Fibroblast of lung (primary cell): ENCODE data around the gene DZIP1L. TPM values are rescaled to one million over a fixed set of nuclear protein-coding genes. Genes with fewer than 3 reads are reported as not detected.
A peak's percentile ranks its signal among the peaks of the same experiment; 100 is the strongest.

Experiments used
- DNase-seq, 2 donors: peaks; one replicate each; pipeline versions ENCODE4 v3.0.0 to v3.0.0-alpha.2; 2010; ENCODE audit warnings: low read depth in 2 of 2
- H2AFZ ChIP-seq: 2 replicates; pipeline ENCODE4 v1.5.1; 2012; ENCODE audit warnings: low read length, control low read depth, inconsistent platforms
- H3K27ac ChIP-seq: 2 replicates; pipeline ENCODE4 v1.5.1; 2011; ENCODE audit warnings: low read length, control low read depth; ENCODE audit not compliant: insufficient read depth
- H3K27me3 ChIP-seq: 2 replicates; pipeline ENCODE4 v1.5.1; 2011; ENCODE audit warnings: mild to moderate bottlenecking, low read length; ENCODE audit not compliant: control insufficient read depth, insufficient read depth
- H3K36me3 ChIP-seq: 2 replicates; pipeline ENCODE4 v1.5.1; 2011; ENCODE audit warnings: low read length; ENCODE audit not compliant: control insufficient read depth, insufficient read depth
- H3K4me1 ChIP-seq: 2 replicates; pipeline ENCODE4 v1.5.1; 2011; ENCODE audit warnings: low read length; ENCODE audit not compliant: control insufficient read depth, insufficient read depth; ENCODE audit errors: extremely low read depth
- H3K4me2 ChIP-seq: 2 replicates; pipeline ENCODE4 v1.5.1; 2011; ENCODE audit warnings: low read length, control low read depth; ENCODE audit not compliant: insufficient read depth; ENCODE audit errors: extremely low read depth
- H3K4me3 ChIP-seq, 4 experiments: fragments of 200-600 bp in 1 of 4; sonication (generic) in 1 of 4; replicated peaks in 1 of 4; 2 replicates each; pipeline ENCODE4 v1.5.1; 2011 to 2016; ENCODE audit warnings: low read length in 4 of 4, low read depth in 3 of 4, mild to moderate bottlenecking in 3 of 4, control low read depth in 2 of 4, inconsistent platforms in 1 of 4, mixed read lengths in 1 of 4; ENCODE audit not compliant: insufficient read depth in 1 of 4; ENCODE audit errors: control extremely low read depth in 1 of 4
- H3K79me2 ChIP-seq: 2 replicates; pipeline ENCODE4 v1.5.1; 2012; ENCODE audit warnings: mild to moderate bottlenecking, low read length, inconsistent platforms; ENCODE audit not compliant: control insufficient read depth, insufficient read depth
- H3K9ac ChIP-seq: 2 replicates; pipeline ENCODE4 v1.5.1; 2011; ENCODE audit warnings: mild to moderate bottlenecking, low read length, control low read depth; ENCODE audit not compliant: insufficient read depth
- H3K9me3 ChIP-seq: 2 replicates; pipeline ENCODE4 v1.5.1; 2012; ENCODE audit warnings: low read depth, low read length; ENCODE audit not compliant: control insufficient read depth, insufficient read depth
- H4K20me1 ChIP-seq: 2 replicates; pipeline ENCODE4 v1.5.1; 2011; ENCODE audit warnings: low read length; ENCODE audit not compliant: control insufficient read depth, insufficient read depth; ENCODE audit errors: extremely low read depth
- CTCF ChIP-seq, 2 donors: IDR thresholded peaks in 1 of 2; conservative IDR thresholded peaks in 1 of 2; 1 replicate in 1 of 2; 2 replicates in 1 of 2; pipeline ENCODE4 v1.5.1; 2011 to 2012; ENCODE audit warnings: low read length in 2 of 2, control low read depth in 1 of 2, inconsistent platforms in 1 of 2, low read depth in 1 of 2, mild to moderate bottlenecking in 1 of 2
- EZH2 ChIP-seq: IDR thresholded peaks from 2 replicates; pipeline ENCODE4 v1.5.1; 2012; ENCODE audit warnings: low read length, control low read depth, mild to moderate bottlenecking; ENCODE audit errors: missing control alignments
- polyA plus RNA-seq, 2 donors: library from polyadenylated mRNA; depleted of rRNA in 1 of 2; stranded (reverse) in 1 of 2; unstranded in 1 of 2; fragments of >200 nt; gene quantifications; 2 replicates each; pipeline ENCODE4 v1.2.1, GENCODE V29; 2011 to 2012; ENCODE audit warnings: missing spikeins in 1 of 2
- total RNA-seq: library from RNA; depleted of rRNA; stranded (reverse); fragments of >200 nt; gene quantifications from 2 replicates; pipeline ENCODE4 v1.2.1, GENCODE V29; 2014

Gene DZIP1L
- total and polyA plus RNA-seq, 2 donors (not counting 1 experiment from before 2014, with no cell fraction given), result 8.9 to 22.6 TPM

GRCh38 chr3:138034918-138035317 lies 80.5 kb downstream of the DZIP1L start:
- H3K27me3 ChIP-seq, result no peaks in the 10 kb centered on the region
- H3K9ac ChIP-seq, result no peak overlapping the region
- H3K9me3 ChIP-seq, result no peaks in the 10 kb centered on the region
- peak in 1 of 2 donors; percentile 18 for DNase-seq
- H3K79me2 ChIP-seq, result no peaks in the 10 kb centered on the region
- H3K4me3 ChIP-seq, result no peak overlapping the region
- H3K36me3 ChIP-seq, result no peaks in the 10 kb centered on the region
- no peaks in the 10 kb centered on the region for H3K4me1 ChIP-seq
- no peak overlapping the region for H3K27ac ChIP-seq
- no peak overlapping the region for H2AFZ ChIP-seq
- no peaks in the 10 kb centered on the region for H4K20me1 ChIP-seq
- TF ChIP-seq CTCF (conservative IDR thresholded peaks at IDR 0.05 in 1 of 2, IDR thresholded peaks at IDR 0.05 in 1 of 2; ENCODE audit: low read depth in 1 of 2, low read length in 2 of 2) (no peak), EZH2 (no peak)
- no peak overlapping the region for H3K4me2 ChIP-seq

- H4K20me1 ChIP-seq, result no peaks in the 10 kb centered on the region
- H3K4me2 ChIP-seq, result no peak overlapping the region
- DNase-seq, result no peak
- no peaks in the 10 kb centered on the region for H3K27me3 ChIP-seq
- H3K79me2 ChIP-seq, result no peaks in the 10 kb centered on the region
- H3K9me3 ChIP-seq, result no peaks in the 10 kb centered on the region
- no peak overlapping the region for H3K27ac ChIP-seq
- no peak overlapping the region for H3K4me3 ChIP-seq
- no peak for TF ChIP-seq EZH2
- no peak for TF ChIP-seq CTCF (conservative IDR thresholded peaks at IDR 0.05 in 1 of 2, IDR thresholded peaks at IDR 0.05 in 1 of 2; ENCODE audit: low read depth in 1 of 2, low read length in 2 of 2)
- no peak overlapping the region for H3K9ac ChIP-seq
- no peaks in the 10 kb centered on the region for H3K4me1 ChIP-seq
- no peaks in the 10 kb centered on the region for H3K36me3 ChIP-seq
- no peak overlapping the region for H2AFZ ChIP-seq
Observed at GRCh38 chr3:138033202-138033691, 82.2 kb downstream of the DZIP1L start.

- no peak overlapping the region for H3K27ac ChIP-seq
- no peaks in the 10 kb centered on the region for H3K27me3 ChIP-seq
- no peaks in the 10 kb centered on the region for H3K36me3 ChIP-seq
- no peak overlapping the region for H3K9ac ChIP-seq
- no peak for DNase-seq
- no peak overlapping the region for H3K4me2 ChIP-seq
- no peaks in the 10 kb centered on the region for H3K9me3 ChIP-seq
- H2AFZ ChIP-seq, result no peak overlapping the region
- H3K79me2 ChIP-seq, result no peaks in the 10 kb centered on the region
- no peak for TF ChIP-seq CTCF (conservative IDR thresholded peaks at IDR 0.05 in 1 of 2, IDR thresholded peaks at IDR 0.05 in 1 of 2; ENCODE audit: low read depth in 1 of 2, low read length in 2 of 2)
- no peak for TF ChIP-seq EZH2
- H3K4me1 ChIP-seq, result no peaks in the 10 kb centered on the region
- H4K20me1 ChIP-seq, result no peaks in the 10 kb centered on the region
- no peak overlapping the region for H3K4me3 ChIP-seq
Observed at GRCh38 chr3:138032567-138032966, 82.8 kb downstream of the DZIP1L start.
